ENCODE results near the gene RANBP17.

DNA sequence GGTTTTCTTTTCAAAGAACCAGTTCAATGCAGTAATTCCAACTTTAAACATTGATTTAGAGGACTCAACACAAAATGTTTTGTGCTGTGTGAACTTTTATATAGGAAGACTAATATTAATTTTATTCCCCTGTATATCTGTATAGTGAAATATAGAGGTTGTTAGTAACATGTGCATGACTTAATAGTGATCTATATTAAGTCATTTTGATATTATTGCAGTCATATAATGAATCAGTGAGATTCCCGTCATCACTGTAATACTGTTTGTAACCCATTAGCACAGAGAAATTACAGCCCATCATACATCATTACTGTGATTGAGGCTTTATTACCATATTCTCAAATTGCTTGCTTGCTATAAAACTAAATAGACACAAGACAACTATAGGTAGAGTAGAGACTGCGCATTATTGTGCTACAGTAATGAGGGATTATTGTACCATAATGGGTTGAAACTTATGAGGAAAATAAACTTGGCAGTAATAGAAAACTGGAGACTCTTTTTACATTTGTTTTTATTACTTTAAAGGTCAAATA, 170.7 kb downstream of the RANBP17 start:
- TF ChIP-seq, protein P1, sequence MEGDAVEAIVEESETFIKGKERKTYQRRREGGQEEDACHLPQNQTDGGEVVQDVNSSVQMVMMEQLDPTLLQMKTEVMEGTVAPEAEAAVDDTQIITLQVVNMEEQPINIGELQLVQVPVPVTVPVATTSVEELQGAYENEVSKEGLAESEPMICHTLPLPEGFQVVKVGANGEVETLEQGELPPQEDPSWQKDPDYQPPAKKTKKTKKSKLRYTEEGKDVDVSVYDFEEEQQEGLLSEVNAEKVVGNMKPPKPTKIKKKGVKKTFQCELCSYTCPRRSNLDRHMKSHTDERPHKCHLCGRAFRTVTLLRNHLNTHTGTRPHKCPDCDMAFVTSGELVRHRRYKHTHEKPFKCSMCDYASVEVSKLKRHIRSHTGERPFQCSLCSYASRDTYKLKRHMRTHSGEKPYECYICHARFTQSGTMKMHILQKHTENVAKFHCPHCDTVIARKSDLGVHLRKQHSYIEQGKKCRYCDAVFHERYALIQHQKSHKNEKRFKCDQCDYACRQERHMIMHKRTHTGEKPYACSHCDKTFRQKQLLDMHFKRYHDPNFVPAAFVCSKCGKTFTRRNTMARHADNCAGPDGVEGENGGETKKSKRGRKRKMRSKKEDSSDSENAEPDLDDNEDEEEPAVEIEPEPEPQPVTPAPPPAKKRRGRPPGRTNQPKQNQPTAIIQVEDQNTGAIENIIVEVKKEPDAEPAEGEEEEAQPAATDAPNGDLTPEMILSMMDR (tag by site-specific recombination; IDR thresholded peaks at IDR 0.05), result no peak
- TF ChIP-seq, protein P2, sequence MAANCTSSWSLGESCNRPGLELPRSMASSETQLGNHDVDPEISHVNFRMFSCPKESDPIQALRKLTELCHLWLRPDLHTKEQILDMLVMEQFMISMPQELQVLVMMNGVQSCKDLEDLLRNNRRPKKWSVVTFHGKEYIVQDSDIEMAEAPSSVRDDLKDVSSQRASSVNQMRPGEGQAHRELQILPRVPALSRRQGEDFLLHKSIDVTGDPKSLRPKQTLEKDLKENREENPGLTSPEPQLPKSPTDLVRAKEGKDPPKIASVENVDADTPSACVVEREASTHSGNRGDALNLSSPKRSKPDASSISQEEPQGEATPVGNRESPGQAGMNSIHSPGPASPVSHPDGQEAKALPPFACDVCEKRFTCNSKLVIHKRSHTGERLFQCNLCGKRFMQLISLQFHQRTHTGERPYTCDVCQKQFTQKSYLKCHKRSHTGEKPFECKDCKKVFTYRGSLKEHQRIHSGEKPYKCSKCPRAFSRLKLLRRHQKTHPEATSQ (tag by site-specific recombination; IDR thresholded peaks at IDR 0.05), result no peak
- TF ChIP-seq ZNF23 (tag by site-specific recombination; IDR thresholded peaks at IDR 0.05; ENCODE audit: borderline replicate concordance) (no peak), MEIS1 (CRISPR knock-in tag; IDR thresholded peaks at IDR 0.05; ENCODE audit: borderline replicate concordance) (no peak), SALL2 (tag by site-specific recombination; IDR thresholded peaks at IDR 0.05; ENCODE audit: borderline replicate concordance) (no peak), ZNF24 (tag by site-specific recombination; IDR thresholded peaks at IDR 0.05) (no peak), KLF16 (tag by site-specific recombination; IDR thresholded peaks at IDR 0.05) (no peak), ZNF239 (tag by site-specific recombination; IDR thresholded peaks at IDR 0.05) (no peak), ZNF184 (tag by site-specific recombination; IDR thresholded peaks at IDR 0.05) (no peak), BCL11A (tag by site-specific recombination; IDR thresholded peaks at IDR 0.05; ENCODE audit: low read depth) (no peak), ZNF785 (tag by site-specific recombination; IDR thresholded peaks at IDR 0.05) (no peak), ZNF426 (tag by site-specific recombination; IDR thresholded peaks at IDR 0.05) (no peak)
- TF ChIP-seq, protein P3, sequence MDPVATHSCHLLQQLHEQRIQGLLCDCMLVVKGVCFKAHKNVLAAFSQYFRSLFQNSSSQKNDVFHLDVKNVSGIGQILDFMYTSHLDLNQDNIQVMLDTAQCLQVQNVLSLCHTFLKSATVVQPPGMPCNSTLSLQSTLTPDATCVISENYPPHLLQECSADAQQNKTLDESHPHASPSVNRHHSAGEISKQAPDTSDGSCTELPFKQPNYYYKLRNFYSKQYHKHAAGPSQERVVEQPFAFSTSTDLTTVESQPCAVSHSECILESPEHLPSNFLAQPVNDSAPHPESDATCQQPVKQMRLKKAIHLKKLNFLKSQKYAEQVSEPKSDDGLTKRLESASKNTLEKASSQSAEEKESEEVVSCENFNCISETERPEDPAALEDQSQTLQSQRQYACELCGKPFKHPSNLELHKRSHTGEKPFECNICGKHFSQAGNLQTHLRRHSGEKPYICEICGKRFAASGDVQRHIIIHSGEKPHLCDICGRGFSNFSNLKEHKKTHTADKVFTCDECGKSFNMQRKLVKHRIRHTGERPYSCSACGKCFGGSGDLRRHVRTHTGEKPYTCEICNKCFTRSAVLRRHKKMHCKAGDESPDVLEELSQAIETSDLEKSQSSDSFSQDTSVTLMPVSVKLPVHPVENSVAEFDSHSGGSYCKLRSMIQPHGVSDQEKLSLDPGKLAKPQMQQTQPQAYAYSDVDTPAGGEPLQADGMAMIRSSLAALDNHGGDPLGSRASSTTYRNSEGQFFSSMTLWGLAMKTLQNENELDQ (tag by site-specific recombination; IDR thresholded peaks at IDR 0.05; ENCODE audit: low read depth), result no peak
